HuH-7 (cell line): ENCODE measurements around the gene HOMER2.
"Not testable (repeated sequence)": the region's sequence is repeated elsewhere in the genome, so short reads cannot be mapped to it uniquely, and the experiment has no call there.

Experiments
- DNase-seq: peaks from one replicate; pipeline ENCODE4 v3.0.0; 2011; ENCODE audit warnings: low spot score

Gene HOMER2

DNA sequence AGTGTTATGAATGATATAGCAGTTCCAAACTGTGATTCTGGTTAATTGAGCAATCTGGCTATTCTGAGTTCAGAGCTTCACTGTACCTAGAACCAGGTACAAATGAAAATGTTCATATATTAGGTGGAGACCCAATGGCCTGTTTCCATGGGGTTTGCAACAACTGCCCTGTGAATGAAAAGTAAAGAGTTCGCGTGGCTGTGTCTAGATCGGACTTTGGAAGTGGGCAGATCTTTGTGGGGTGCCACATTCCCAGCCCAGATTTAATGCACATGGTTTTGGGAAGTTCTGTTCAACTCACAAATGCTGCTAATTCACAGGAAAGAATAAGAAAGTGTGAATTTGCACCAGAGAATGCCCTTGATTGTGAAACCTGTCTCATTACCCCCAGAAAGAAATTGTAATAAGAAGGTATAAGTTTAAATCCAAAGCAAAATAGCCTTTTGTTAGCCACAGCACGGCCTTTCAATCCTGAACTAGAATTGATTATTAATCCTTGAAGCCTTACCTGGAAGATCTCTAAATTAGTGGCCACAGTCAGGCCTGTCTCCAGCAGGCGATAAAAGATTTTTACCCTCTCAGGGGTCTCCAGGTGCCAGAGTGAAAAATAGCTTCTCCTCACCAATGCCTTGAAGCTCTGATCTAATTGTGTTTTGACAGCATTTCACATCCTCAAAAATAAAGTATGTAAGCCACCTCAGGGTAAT lies 120.5 kb downstream of the HOMER2 start:
- DNase-seq = no peak

DNA sequence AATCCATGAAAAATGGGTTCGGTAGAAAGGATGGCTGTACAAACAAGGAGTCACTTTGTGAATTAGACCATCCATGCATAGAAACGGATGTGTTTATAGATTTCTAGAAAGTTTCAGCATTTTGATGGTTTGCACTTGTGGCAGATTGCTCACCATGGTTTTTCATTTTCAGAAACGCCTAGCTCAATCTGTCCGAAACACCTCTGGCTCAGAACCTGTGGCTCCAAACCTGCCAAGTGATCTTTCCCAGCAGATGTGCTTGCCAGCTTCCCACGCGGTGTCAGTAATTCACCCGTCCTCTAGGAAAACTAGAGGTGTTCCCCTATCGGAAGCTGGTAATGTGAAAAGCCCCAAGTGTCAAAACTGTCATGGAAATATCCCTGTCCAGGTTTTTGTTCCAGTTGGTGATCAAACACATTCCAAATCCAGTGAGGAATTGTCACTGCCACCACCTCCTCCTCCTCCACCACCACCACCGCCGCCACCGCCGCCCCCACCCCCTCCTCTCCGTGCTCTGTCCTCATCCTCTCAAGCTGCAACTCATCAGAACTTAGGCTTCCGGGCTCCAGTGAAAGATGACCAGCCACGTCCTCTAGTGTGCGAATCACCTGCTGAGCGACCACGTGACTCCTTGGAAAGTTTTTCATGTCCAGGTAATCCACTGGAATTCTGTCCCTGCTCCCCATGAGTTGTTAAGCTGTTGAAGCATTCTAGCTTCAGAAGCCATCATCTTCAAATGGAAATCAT lies 121.9 kb downstream of the HOMER2 start:
- DNase-seq = no peak

DNA sequence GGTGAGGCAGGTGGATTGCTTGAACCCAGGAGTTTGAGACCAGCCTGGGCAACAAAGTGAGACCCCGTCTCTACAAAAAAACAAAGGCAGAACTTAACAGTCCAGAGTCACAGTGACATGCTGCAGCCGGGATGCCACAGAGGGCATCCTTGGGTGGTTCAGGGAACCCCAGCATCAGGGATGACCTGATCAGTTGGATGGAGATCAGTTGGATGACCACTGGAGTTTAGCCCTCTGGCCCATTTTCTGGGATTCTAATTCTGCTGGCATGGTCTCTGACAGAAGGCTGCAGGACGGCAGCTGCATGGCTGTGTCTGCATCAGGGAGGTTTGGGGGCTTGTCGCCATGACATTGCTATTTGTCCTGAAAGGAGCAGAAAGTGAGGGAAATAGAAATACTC lies 123.3 kb downstream of the HOMER2 start:
- DNase-seq = no peak

DNA sequence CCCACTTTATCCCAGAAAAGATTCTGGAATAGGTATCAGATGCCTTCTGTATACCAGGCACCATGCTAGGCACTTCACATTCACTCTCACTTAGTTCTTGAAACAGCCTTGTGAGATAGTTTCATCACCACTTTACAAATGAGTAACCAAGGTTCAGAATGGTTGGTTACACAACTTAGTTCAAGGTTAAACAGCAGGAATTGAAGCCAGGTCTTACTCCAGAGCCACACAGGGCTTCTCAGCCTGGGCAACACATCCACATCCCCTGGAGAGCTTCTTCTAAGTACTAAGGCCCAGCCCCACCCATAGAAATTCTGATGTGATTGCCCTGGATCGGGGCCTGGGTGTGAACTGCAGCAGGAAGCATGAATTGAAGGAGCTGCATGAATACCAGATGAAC lies 124.4 kb downstream of the HOMER2 start:
- DNase-seq = peak; percentile 44

DNA sequence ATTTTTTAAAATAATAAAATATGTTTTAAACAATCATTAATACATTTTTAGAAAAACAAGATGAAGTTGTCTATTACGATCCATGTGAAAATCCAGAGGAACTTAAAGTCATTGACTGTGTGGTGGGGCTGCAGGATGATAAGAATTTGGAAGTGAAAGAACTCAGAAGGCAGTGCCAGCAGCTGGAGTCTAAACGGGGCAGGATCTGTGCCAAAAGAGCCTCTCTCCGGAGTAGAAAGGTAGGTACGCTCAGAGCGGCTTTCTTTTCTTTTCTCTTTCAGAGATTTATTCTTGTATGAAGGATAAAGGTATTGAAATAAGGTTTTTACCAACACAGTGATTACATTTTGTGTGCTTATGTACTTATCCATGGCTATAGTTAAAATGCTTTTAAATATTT lies 129.5 kb downstream of the HOMER2 start:
- DNase-seq = no peak

DNA sequence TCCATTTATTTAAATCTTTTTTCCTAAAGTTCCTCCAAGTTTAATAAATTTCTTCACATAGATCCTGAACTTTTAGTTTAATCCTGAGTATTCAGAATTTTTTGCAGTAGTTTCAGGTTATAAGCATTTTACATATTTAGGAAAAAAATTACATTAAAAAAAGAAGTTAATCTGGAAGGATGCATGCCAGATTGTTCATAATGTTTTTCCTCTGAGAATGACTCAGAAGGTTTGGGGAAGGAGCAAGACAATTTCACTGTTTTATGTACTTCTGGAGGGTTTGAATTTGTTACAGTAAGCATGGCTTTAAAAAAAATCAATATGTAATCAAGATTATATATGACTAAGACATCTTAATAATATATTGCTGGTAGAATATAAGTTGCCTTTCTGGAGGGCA lies 130.7 kb downstream of the HOMER2 start:
- not testable (repeated sequence) for DNase-seq

DNA sequence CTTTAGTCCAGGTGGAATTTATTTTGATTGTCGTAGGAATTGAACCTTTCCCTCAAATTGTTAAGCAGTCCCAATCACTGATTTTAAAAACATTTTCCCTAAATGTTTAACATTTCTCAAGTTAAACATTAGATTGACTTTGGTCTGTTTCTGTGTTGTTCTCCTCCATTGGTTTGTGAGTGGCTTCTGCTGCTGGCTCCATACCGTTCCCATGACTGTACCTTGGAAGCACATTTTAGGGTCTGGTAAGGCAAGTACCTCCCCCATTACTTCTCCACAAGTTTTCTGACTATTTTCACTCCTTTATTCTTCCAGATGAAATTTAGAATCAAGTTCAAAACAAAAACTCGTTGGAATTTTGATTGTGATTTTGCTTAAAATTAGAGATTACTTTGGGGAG lies 131.1 kb downstream of the HOMER2 start:
- DNase-seq = not testable (repeated sequence)

DNA sequence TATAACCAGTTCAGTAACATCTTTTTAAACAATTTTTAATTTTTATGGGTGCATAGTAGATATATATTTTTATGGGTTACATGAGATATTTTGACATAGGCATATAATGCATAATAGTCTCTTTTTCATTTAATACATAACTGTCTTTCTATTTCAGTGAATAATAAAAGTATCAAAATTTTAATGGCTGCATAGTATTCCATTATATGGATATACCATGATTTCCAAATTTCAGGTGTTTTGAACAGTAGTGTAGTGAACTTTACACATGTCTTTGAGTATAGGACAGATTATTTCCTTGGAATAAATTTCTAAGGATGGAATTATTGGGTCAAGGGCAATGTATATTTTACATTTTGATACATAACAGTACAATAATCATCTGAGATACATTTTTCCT lies 132.4 kb downstream of the HOMER2 start:
- no peak for DNase-seq

DNA sequence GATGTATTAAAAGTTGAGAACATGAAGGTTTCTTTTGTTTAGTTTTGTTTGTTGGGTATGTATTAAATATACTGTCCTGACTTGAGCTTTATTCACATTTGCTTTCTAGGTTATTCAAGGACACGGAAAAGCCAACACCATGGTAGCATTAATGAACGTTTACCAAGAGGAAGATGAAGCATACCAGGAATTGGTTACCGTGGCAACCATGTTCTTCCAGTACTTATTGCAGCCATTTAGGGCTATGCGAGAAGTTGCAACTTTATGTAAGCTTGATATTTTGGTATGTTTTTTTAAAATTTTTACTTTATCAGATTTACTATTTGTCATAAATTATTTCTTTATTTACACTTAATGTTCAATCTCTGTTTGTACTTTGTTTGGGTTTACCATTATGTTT lies 139.5 kb downstream of the HOMER2 start:
- DNase-seq = no peak

DNA sequence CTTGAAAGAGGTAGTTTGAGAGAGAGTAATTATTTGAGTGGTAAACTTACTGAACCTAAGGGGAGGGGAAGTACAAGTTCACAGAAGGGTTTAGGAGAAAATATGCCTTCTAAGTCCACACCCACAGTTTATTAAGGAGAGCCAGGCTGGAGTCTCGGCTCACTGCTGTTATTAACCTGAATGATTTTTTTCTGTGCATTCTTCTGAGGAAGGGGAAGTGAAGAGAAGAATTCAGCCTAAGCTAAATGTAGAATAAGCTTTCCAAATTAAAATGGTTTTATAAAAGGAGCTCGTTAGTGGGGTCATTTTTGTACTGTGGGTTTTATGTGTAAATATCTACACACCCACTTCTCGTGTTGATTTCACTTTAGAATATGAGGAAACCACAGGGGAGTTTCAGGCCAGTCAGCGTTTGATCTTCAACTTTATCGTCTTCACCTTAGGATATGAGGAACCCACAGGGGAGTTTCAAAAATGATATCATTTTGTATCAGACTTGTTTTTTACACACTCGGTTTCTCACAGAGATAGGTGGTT lies 141.6 kb downstream of the HOMER2 start:
- DNase-seq = no peak

DNA sequence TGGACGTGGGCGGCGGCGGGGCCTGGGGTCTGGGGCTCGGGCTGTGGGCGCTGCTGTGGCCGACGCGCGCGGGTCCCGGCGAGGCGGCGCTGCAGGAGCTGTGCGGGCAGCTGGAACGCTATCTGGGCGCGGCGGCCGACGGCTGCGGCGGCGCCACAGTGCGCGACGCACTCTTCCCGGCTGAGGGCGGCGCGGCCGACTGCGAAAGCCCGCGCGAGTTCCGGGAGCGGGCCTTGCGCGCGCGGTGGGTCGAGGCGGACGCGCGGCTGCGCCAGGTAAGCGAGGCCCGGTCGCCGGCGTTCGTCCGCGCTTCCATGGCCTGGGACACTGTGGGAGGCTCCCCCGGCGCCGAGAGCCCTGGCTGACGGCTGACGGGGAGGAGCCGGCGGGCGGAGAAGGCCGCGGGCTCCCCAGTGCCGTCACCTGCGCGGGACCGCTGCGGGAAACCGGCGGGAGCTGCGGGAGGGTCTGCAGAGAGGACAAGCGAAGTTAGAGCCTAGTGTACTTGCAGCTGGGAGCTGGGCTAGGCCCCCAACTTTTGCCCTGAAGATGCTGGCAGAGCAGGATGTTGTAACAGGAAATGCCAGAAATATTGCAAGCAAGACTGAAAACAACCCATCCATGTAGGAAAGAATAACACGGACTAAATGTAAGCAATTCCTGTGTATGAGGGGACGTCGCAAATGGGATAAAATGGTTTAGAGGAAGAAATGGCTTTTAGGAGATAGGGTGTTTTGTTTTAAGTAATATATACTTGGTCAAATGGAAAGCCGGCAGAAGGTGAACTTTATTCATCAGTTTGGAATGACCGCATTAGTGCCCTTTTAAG lies 142.2 kb downstream of the HOMER2 start:
- peak; percentile 39 for DNase-seq

DNA sequence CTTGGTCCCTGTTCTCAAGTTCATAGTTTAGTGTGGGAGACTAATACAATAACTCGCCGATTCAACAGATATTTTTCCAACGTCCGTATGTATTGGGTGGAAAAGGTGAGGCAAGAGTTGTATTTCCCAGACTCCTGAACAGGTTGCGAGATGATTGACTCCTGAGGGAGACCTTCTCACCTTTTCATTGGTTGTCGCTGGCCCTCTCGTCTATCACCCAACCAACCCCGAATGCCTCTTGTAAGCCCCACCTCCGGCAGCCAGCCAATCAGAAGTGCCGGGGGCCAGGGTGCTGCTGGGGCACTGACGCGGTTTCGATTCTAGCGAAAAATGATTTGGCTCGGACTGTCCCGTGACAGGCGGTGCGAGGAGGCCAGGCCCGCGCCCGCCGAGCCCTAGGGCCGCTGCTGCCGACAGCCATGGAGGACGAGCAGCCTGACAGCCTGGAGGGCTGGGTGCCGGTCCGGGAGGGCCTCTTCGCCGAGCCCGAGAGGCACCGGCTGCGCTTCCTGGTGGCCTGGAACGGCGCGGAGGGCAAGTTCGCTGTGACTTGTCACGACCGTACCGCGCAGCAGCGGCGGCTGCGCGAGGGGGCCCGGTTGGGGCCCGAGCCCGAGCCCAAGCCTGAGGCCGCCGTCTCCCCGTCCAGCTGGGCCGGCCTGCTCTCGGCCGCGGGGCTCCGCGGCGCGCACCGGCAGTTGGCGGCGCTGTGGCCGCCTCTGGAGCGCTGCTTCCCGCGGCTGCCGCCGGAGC lies 143.0 kb downstream of the HOMER2 start, which contains the start of gene WHAMM:
TSS of gene WHAMM (plus strand) at position 321 of the 753 bp plus-strand sequence. CDS start at position 420, 99 bp downstream.
- peak; percentile 98 for DNase-seq

DNA sequence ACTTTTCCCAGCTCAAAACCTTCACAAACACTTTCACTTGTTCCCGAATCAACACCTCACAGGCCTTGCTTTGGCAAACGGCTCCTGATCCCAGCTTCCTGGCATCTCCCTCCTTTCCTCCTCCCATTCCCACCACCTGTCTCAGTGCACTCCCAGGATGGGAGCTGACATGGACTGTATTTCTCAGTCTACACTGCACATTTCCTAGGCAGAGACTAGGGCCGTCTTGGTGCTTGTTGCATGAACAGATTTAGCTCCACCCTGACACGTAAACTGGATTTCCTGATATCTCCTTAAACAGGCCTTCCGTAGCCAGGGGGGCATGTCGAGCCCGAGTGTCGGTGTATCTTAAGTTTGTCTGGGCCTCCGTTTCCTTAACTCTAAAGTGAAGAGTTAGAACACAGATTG lies 143.9 kb downstream of the HOMER2 start:
- peak; percentile 34 for DNase-seq

DNA sequence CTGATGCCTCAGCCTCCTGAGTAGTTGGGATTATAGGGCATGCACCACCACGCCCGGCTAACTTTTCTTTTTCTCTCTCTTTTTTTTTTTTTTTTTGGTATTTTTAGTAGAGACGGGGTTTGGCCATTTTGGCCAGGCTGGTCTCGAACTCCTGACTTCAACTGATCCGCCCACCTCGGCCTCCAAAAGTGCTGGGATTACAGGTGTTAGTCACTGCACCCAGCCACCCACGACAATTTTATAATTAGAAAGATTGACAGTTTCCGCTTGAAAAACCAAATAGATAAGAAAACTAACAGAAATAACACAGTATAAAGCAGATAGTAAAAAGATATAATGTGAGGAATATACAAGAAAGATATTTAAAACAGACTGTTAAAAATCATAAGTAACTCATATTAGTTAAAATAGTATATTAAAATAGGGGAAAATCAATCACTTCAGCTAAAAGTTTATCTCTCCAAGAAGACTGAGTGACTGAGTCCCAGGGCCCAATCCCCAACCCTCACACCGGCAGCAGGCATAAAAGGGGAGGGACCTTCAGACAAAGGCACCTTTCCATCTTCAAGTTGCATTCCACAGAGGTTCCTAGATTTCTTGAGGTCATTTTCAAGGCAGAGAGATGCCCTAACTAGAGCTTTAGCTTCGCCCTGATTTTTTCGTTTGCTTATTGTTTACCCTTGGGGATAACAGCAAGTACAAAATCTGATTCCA lies 144.4 kb downstream of the HOMER2 start:
- DNase-seq = peak; percentile 32

DNA sequence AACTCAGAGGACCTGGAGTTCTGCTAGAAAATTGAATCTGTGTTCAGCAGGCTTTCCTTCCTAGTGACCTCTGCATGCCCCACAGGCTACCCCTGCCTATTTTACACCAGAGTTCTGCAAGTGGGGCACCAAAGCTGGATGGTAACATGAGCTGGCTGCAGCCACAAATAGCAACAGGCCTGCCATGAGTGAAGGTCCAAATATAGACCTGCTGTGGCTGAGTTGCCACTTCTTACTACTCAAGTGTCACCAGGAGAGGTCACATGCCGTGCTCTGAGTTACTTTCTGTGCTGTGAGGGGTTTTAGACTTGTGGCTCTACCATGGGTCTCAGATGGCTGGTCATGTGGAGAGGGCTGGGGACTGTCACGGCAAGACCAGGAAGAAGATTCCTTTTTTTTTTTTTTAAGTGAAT lies 146.5 kb downstream of the HOMER2 start, which contains the start of gene FSD2:
TSS of gene FSD2 (minus strand) at position 76 of the 413 bp plus-strand sequence. CDS start 18,679 bp downstream, outside the sequence.
- DNase-seq = no peak

DNA sequence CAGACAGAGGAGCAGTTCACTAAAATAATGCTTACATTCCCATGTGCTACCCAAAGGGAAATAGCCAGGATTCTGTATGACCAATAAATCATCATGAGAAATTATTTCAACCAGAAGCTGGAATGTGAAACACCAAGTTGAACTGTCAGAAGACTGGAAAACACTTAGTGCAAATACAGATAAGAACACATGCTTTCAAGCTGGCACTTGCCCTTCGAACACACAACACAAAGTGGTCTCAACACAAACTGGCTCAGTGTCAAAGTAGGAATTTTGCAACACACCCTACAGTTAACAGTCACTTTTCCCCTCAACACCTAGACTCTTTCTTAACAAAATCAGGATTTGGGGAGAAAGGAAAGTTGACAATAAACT lies 148.0 kb downstream of the HOMER2 start:
- DNase-seq = no peak

DNA sequence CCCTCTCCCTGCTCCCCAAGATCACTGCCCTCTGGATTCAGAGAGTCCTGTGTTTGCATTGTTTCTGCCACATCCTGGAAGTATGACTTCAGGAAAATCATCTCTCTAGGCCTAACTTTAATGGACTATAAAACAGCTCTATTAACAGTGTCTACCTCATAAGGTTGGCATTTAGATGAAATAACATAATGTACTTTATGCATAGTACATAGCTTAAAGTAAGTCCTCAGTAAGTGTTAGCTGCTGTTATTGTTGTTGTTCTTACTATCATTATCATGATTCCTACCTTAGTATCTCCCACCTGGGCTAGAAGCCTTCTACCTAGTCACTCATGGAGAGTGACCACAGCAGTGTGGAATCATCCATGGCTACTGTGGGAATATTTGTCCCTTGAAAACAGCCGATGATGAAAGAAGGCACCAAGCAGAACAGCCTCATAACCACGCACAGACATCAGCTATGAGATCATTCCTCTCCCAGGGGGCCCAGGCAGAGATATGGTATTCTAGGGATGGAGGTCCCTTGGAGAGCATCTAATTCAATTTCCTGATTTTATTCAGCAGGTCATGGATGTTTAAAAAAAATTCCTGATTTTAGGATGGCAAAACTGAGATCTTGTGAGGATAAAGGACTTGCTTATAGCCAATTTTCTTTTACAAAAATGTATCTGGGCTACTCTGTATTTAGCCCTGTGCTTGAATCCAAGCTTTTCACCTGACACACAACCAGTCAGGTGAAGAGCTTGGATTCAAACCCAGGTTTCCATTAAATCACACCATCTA lies 148.5 kb downstream of the HOMER2 start:
- no peak for DNase-seq

DNA sequence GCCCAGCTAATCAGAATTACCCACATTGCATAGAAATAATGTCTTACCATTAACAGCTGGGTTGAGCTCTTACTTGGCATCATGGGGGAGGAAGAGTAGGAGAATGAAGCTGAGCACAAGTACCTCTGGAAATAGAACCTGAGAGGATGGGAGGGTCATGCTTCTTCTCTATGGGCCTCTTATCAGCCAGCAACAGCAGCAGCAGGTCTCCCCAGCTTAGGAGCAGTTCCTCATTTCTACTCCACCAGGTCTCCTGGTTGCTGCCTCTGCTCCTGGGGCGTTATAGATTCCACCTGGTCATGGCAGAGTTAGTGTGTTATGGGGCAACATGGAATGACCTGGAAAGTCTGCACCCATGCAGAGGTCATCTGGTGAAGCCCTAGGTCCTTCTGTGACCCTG lies 150.0 kb downstream of the HOMER2 start:
- no peak for DNase-seq

DNA sequence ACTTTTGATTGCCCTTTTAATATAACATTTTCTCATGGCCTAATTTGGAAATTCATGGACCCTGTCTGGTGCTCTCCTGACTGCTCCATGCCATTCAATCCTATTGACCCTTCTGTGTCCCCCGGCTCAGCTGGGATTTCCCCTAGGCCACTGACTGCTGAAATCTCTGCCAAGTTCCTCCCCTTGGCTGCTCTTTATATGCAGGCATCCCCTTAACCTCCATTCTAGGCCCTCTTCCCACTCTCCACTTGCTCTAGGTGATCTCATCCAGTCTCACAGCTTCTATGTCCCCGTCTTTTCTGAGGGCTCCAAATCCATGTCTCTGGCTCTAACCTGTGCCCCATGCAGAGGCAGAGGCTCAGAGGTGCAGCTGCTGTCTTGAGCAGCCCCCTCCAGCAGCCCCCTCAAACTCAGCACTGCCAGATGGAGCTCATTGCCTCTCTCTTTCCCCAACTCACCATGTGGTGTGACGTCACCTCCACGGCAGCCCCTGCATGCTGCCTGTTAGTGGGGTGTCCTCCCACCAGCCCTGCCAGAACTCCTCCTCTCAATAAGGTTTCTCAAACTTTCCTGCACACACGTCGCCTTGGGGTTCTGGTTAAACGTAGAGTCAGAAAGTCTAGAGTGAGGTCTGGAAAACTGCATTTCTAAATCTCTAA lies 153.2 kb downstream of the HOMER2 start:
- DNase-seq = no peak
